ENCODE results near the gene HELZ.
"Not testable (repeated sequence)": the region's sequence is repeated elsewhere in the genome, so short reads cannot be mapped to it uniquely, and the experiment has no call there.

Gene HELZ

GRCh38 chr17:67262435-67263117, 17.6 kb upstream of the HELZ start:
- DNase-seq, result no peak

- no peak for DNase-seq
These were observed 15.4 kb upstream of the HELZ start for GRCh38 chr17:67260170-67260987.

DNA sequence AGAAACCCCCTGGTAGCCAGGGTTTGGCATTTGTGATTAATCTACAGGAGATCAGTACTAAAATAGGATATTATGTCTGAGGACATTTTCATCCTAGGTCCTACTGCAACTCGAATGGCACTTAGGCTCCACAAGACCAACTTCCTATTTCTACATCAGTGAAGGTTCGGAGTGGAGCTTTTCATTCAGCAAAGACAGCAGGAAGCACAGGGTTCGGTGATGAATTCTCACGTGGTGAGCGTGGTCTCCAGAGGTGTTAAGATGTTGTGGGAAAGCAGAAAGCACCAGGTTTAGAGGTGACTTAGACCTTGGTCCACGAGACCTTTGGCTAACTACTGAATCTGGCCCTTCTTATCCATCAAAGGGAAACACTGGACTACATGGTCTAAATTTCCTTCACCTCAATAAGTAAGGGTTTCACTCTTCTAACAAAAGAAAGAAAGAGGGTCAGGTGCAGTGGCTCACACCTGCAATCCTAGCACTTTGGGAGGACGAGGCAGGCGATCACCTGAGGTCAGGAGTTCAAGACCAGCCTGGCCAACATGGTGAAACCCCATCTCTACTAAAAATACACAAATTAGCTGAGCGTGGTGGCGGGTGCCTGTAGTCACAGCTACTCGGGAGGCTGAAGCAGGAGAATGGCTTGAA, 13.9 kb upstream of the HELZ start:
- DNase-seq, result peak; percentile 47

GRCh38 chr17:67256075-67256732, 11.2 kb upstream of the HELZ start:
- no peak for DNase-seq

DNA sequence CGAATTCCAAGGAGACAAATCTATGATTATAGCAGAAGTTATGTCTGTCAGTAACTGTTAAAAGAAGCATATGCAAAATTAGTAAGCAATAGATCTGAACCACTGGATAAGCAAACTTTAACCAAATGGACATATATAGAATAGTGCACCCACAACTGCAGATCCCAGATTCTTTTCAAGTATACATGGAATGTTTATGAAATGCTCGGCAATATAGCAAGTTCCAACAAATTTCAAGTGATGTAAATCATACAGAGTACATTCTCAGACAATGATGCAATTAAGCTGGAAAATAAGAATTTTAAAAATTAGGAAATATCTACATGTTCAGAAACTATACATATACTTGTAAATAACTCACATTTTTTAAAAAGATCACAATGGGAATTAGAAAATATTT, 8.4 kb upstream of the HELZ start:
- DNase-seq, result no peak

DNA sequence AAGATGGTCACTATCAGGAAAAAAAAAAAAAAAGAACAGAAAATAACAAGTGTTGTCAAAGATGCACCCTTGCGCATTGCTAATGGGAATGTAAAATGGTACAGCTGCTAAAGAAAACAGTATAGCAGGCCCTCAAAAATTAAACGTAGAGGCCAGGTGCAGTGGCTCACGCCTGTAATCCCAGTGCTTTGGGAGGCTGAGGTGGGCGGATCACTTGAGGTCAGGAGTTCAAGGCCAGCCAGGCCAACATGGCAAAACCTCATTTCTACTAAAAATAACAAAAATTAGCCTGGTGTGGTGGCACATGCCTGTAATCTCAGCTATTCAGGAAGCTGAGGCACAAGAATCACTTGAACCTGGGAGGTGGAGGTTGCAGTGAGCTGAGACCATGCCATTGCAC, 6.6 kb upstream of the HELZ start:
- DNase-seq, result not testable (repeated sequence)

GRCh38 chr17:67248291-67248690, 3.3 kb upstream of the HELZ start:
- no peak for DNase-seq

DNA sequence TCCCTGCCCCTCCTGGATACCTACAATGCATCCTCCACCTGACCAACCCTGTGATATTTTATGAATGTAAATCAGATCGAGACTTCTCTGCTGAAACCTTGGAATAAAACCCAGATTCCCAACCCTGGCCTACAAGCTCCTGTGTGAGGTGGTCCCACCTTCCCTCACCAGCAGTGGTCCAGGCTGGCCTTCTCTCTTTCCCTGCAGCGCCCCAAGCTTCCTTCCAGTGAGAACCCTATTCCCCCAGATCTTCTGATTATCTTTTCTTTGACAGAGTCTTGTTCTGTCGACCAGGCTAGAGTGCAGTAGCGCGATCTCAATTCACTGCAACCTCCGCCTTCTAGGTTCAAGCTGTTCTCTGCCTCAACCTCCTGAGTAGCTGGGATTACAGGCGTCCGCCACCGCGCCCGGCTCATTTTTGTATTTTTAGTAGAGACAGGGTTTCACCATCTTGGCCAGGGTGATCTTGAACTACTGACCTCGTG, 2.5 kb upstream of the HELZ start:
- no peak for DNase-seq

DNA sequence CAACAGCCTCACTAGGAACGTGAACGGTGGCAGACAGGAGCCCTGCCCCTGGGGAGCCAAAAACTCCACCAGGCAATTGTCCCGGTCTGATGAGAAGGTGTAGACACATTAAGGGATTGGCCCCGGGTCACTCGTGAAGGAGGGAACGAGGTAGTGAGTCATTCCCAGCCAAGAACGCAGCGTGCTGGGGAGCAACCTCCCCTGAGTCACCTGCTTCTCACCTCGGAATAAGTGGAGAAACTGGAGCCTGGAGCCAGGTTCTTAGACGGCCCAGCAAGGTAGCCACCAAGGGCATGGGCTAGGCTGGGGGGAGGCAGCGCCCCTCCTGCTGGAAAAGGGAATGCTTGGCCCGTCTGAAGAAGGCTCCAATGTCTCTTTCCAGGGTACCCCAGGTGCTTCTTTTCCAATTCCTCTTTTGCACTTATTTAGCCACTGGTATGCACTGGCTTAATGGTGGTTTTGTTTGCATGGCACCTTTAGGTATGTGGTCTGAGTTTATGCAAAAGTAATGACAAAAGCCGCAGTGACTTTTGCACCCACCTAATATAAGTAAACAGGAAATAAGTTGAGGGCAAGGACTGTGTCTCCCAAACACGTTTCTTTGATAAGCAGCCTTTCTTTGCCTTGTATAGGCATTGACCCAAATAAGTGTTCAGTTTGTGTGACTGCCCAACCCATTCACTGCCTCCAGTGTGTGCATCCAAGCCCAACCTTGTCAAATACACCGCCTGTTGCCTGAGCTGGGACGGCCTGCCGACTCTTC, 1.8 kb upstream of the HELZ start:
- DNase-seq, result no peak

DNA sequence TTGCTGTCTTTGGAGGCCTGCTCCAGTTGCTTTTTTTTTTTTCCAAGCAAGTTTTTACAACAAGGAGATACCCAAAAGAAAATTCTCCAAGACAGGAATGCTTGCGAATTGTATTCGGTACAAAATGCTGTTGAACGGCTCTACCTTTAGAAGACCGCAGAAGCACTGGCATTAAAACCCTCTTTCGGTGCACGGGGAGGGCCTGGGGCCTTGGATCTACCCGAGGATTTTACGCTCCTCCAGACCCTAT, 1.3 kb upstream of the HELZ start:
- DNase-seq, result no peak

DNA sequence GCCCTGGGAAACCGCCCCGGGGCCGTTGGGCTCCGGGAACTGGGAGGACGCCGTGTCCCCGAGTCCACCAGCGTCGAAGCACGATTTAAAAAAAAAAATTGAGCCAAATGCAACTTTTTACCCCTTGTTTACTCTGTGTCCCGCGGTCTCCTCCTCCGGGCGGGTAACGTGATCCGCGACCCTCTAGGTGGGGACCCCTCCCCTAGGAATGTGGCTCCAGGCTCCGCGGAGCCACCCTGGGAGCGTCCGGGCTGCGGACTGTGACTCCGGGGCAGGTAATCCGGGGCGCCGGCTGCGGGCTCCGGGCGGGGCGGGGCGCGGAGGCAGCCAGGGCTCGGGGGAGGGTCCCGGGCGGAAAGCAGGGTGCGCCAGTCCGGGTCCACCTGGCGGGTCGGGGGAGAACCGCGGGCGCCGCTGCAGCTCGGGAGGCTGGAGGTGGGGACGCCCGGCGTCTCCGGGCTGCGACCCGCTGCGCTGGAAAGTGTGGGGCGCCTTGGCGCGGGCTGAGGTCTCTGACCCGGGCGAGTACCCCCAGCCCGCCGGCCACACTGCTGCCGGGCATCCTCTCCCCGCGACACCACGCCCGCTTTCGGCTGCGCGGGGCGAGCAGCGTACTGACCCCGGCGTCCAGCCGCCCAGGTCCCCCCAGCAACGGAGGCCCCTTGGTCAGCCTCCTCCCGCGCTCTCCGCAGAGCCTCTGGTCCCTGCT, 852 bp upstream of the HELZ start:
- no peak for DNase-seq

DNA sequence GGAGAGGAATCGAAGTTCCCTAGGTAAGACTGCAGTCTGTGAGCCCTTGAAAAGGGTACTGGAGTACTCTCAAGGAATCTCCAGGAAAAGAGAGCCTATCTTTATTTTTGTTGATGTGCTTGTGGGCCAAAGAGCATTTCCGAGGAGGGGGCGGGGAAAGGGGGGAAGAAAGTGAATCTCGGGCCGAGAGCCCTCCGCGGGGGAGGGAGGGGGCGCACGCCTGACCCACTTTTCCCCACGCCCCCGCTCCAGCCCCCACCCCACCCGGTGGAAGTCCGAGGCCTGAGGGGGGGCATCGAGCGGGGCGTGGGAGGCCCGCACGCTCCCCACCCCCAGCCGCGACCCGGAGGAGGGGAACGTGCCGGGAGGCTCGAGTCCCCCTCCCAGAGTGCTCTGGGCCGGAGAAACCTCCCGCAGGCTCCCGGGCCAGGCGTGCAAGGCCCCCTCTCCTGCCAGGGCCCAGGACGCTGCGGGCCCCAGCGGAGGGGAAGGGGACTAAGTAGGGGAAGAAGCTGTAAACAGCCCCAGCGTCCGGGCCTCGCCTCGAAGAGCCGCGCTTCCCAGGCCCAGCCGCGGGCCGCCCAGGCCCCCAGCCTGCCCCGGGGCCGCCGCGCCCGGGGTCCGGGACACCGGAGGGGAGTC, 444 bp downstream of the HELZ start:
- DNase-seq, result no peak

DNA sequence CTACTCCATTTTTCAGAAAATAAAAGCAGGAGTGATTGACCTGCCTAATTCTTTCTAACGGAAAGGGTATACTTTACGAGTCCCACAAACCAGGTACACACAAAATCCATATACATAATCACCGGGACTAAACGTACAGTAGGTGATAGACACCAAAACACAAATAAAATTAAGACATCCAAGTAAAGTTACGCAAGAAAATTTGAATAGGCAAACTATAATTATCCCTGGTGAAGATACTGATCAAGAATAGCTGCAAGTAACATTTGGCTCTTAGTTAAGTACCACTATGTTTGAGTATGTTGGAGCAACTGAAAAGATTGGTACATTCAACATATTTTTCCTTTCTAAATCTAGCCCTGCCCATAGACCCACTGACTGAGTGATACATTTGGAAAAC, 1.7 kb downstream of the HELZ start:
- no peak for DNase-seq

GRCh38 chr17:67241719-67242341, 3.2 kb downstream of the HELZ start:
- no peak for DNase-seq

DNA sequence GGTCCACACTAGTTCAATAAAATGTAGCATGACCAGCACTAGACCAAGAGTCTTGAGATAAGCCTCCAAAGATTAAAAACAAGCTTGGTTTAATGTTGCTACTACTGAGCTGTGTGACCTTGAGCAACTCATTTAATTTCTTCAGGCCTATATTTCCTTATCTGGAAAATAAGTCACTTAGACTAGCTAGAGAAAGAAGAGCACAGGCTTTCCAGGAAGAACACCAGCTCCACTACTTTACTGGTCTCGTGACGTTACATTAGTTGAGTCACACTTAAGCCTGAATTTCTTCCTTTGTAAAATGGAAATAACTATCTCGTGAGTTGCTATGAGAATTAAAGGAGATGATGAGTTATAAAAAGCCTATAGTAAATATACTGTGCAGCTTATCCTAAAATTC, 5.4 kb downstream of the HELZ start:
- no peak for DNase-seq

DNA sequence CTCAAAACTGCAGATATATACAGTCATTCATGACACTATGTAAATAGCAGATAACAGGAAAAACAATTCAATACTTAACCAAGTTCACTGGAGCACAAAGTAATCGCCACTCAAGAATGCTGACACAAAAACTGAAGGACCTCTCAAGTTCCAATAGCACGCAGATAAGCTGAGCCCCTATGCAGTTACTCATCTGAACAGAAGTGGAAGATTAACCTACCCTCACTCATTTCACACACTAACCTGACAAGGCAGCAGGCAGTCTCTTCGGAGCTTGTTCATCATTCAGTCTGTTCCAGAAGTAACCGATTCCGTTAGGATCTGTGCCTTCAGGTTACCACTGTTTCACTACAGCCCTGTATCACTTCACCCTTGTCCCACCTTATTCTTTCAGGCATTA, 6.0 kb downstream of the HELZ start:
- no peak for DNase-seq

DNA sequence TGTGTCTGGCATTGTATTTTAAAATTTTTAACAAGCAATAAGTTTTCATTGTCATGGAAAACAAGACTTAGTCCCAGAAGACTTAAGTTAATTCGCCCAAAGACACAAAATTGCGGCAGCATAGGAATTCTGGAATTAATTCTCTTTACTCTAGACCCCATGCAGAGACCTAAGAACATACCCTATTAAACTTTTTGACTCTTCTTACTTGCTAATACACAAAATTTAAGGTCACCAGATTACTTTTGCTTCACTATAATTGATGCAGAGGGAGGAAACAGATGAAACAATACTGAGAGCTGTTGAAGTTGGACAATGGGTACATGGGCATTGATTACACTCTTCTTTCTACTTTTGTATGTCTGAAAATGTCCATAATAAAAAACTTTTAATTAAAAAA, 12.6 kb downstream of the HELZ start:
- no peak for DNase-seq

- no peak for DNase-seq
These were observed 15.7 kb downstream of the HELZ start for GRCh38 chr17:67229109-67229955.

- no peak for DNase-seq
These were observed 17.5 kb downstream of the HELZ start for GRCh38 chr17:67227488-67227887.

- no peak for DNase-seq
These were observed 19.7 kb downstream of the HELZ start for GRCh38 chr17:67225316-67225715.

All from GDM1 (cell line).